NOMO-1 treated with DMSO at 0.1 percent for 48 hours (cell line): ENCODE data around the gene LAIR1.
"Not testable (repeated sequence)": the region's sequence is repeated elsewhere in the genome, so short reads cannot be mapped to it uniquely, and the experiment has no call there.

Experiments used
- DNase-seq: peaks from one replicate; lab custom pipeline; 2025; ENCODE audit not compliant: unreplicated experiment; lab: John Stamatoyannopoulos, UW

LAIR1 gene

GRCh38 chr19:54345938-54346386, 18.8 kb downstream of the LAIR1 start:
- peak; percentile 86 for DNase-seq

- DNase-seq = peak; percentile 92
Measured at GRCh38 chr19:54343868-54344267, 20.9 kb downstream of the LAIR1 start.

- DNase-seq = no peak
Measured at GRCh38 chr19:54341295-54341694, 23.4 kb downstream of the LAIR1 start.

GRCh38 chr19:54339646-54340358, 24.9 kb downstream of the LAIR1 start:
- peak; percentile 67 for DNase-seq

- DNase-seq = no peak
Measured at GRCh38 chr19:54338521-54338920, 26.2 kb downstream of the LAIR1 start.

GRCh38 chr19:54337858-54338230, 26.9 kb downstream of the LAIR1 start:
- no peak for DNase-seq

- no peak for DNase-seq
Measured at GRCh38 chr19:54336893-54337857, 27.6 kb downstream of the LAIR1 start.

GRCh38 chr19:54335979-54336892, 28.5 kb downstream of the LAIR1 start:
- no peak for DNase-seq

GRCh38 chr19:54335164-54335563, 29.6 kb downstream of the LAIR1 start:
- DNase-seq = peak; percentile 44

- DNase-seq = no peak
Measured at GRCh38 chr19:54333586-54334298, 31.0 kb downstream of the LAIR1 start.

- DNase-seq = no peak
Measured at GRCh38 chr19:54332149-54332548, 32.6 kb downstream of the LAIR1 start.

GRCh38 chr19:54331626-54332025, 33.1 kb downstream of the LAIR1 start:
- no peak for DNase-seq

- no peak for DNase-seq
Measured at GRCh38 chr19:54329476-54330165, 35.1 kb downstream of the LAIR1 start.

GRCh38 chr19:54328781-54329180, 36.0 kb downstream of the LAIR1 start:
- DNase-seq = not testable (repeated sequence)

- DNase-seq = no peak
Measured at GRCh38 chr19:54325631-54326030, 39.1 kb downstream of the LAIR1 start.

GRCh38 chr19:54325194-54325621, 39.5 kb downstream of the LAIR1 start:
- DNase-seq = peak; percentile 59

GRCh38 chr19:54324071-54324470, 40.7 kb downstream of the LAIR1 start:
- DNase-seq = no peak

GRCh38 chr19:54322934-54323333, 41.8 kb downstream of the LAIR1 start:
- not testable (repeated sequence) for DNase-seq

GRCh38 chr19:54322295-54322694, 42.4 kb downstream of the LAIR1 start:
- not testable (repeated sequence) for DNase-seq
